ENCODE measurements around the gene ADAM30.
"Not testable (repeated sequence)": the region's sequence is repeated elsewhere in the genome, so short reads cannot be mapped to it uniquely, and the experiment has no call there.

ADAM30 gene

GRCh38 chr1:119873135-119874015 is 22.9 kb downstream of the ADAM30 start:
- no peak for DNase-seq

- DNase-seq, result no peak
These were observed 24.4 kb downstream of the ADAM30 start for GRCh38 chr1:119871881-119872280.

- peak; percentile 70 to 84 for DNase-seq
These were observed 25.3 kb downstream of the ADAM30 start for GRCh38 chr1:119870917-119871596.

- DNase-seq, result no peak
These were observed 26.3 kb downstream of the ADAM30 start for GRCh38 chr1:119869995-119870394.

- no peak for DNase-seq
These were observed 28.1 kb downstream of the ADAM30 start for GRCh38 chr1:119868176-119868575.

- no peak for DNase-seq
These were observed 29.9 kb downstream of the ADAM30 start for GRCh38 chr1:119866451-119866850.

GRCh38 chr1:119865627-119866026 is 30.7 kb downstream of the ADAM30 start:
- no peak for DNase-seq

GRCh38 chr1:119862276-119862675 is 34.0 kb downstream of the ADAM30 start:
- no peak for DNase-seq

- DNase-seq, result no peak
These were observed 34.8 kb downstream of the ADAM30 start for GRCh38 chr1:119861547-119861946.

GRCh38 chr1:119859647-119860046 is 36.7 kb downstream of the ADAM30 start:
- DNase-seq, result peak in 1 of 2 donors; percentile 4

GRCh38 chr1:119858556-119859214 is 37.6 kb downstream of the ADAM30 start:
- not testable (repeated sequence) for DNase-seq

- no peak for DNase-seq
These were observed 38.2 kb downstream of the ADAM30 start for GRCh38 chr1:119858126-119858525.

- no peak for DNase-seq
These were observed 43.2 kb downstream of the ADAM30 start for GRCh38 chr1:119853155-119853554.

- DNase-seq, result not testable (repeated sequence)
These were observed 52.1 kb downstream of the ADAM30 start for GRCh38 chr1:119844206-119844605.
